Activated CD8-positive, alpha-beta memory T cell treated with anti-CD3 and anti-CD28 coated beads for 48 hours (primary cell): Measurements from ENCODE around the gene FCMR.

ENCODE experiments used
- DNase-seq, 3 experiments: peaks; one replicate each; pipeline ENCODE4 v3.0.0-alpha.2; 2020; ENCODE audit warnings: low read depth in 2 of 3, low spot score in 2 of 3

Gene FCMR

GRCh38 chr1:206921772-206922265 is at the start of gene FCMR:
Gene FCMR, minus strand, starts transcription at chr1:206921941. Its CDS starts 87 bp downstream, at chr1:206921854.
- DNase-seq: no peak

- DNase-seq: no peak
Measured at GRCh38 chr1:206971029-206971655, 49.4 kb upstream of the FCMR start.

GRCh38 chr1:206970446-206970845 is 48.7 kb upstream of the FCMR start, which contains the start of gene FCAMR:
Gene FCAMR, minus strand, starts transcription at chr1:206970460. Its CDS starts 335 bp downstream, at chr1:206970125.
- DNase-seq: no peak

GRCh38 chr1:206969090-206969489 is 47.3 kb upstream of the FCMR start:
- DNase-seq: no peak

- no peak for DNase-seq
Measured at GRCh38 chr1:206967096-206967849, 45.5 kb upstream of the FCMR start.

GRCh38 chr1:206965781-206966180 is 44.0 kb upstream of the FCMR start:
- DNase-seq: no peak

- DNase-seq: no peak
Measured at GRCh38 chr1:206963740-206964139, 42.0 kb upstream of the FCMR start.

- no peak for DNase-seq
Measured at GRCh38 chr1:206963119-206963712, 41.5 kb upstream of the FCMR start.

- no peak for DNase-seq
Measured at GRCh38 chr1:206962272-206962671, 40.5 kb upstream of the FCMR start.

GRCh38 chr1:206961668-206962067 is 39.9 kb upstream of the FCMR start:
- no peak for DNase-seq

GRCh38 chr1:206960676-206961386 is 39.1 kb upstream of the FCMR start:
- no peak for DNase-seq

- DNase-seq: no peak
Measured at GRCh38 chr1:206958144-206958543, 36.4 kb upstream of the FCMR start.

GRCh38 chr1:206957639-206958038 is 35.9 kb upstream of the FCMR start:
- DNase-seq: no peak

GRCh38 chr1:206955476-206956451 is 34.0 kb upstream of the FCMR start:
- DNase-seq: no peak

- DNase-seq: no peak
Measured at GRCh38 chr1:206954459-206955342, 33.0 kb upstream of the FCMR start.

- DNase-seq: no peak
Measured at GRCh38 chr1:206953626-206954025, 31.9 kb upstream of the FCMR start.

GRCh38 chr1:206953126-206953525 is 31.4 kb upstream of the FCMR start:
- no peak for DNase-seq

GRCh38 chr1:206952171-206952570 is 30.4 kb upstream of the FCMR start:
- DNase-seq: no peak
